AG04450 (cell line): ENCODE results near the gene B3GAT1. TPM values are rescaled to one million over a fixed set of nuclear protein-coding genes. Genes with fewer than 3 reads are reported as not detected.

Experiments used
- CTCF ChIA-PET: fragments of 300-600, 350-600 bp; formaldehyde crosslinking; extraction: SDS; loops from one replicate; lab custom pipeline; 2022; ENCODE audit warnings: antibody characterized with exemption, inconsistent platforms; lab: Charles Lee
- POLR2A ChIA-PET: fragments of 350-600 bp; formaldehyde crosslinking; extraction: SDS; loops from one replicate; lab custom pipeline; 2021; ENCODE audit warnings: antibody characterized with exemption, inconsistent platforms; lab: Yijun Ruan, JAX
- DNase-seq: peaks from one replicate; pipeline ENCODE4 v3.0.0-alpha.2; 2011; ENCODE audit warnings: low read depth, low spot score
- H3K27ac ChIP-seq: one replicate; pipeline ENCODE4 v1.5.1; 2012; ENCODE audit warnings: low read depth, low read length, control low read depth
- H3K27me3 ChIP-seq: one replicate; pipeline ENCODE4 v1.6.0; 2012; ENCODE audit warnings: low read length; ENCODE audit not compliant: control insufficient read depth, insufficient read depth
- H3K4me3 ChIP-seq: 2 replicates; pipeline ENCODE4 v1.5.1; 2011; ENCODE audit warnings: mild to moderate bottlenecking, low read depth, low read length, control low read depth
- H3K9me3 ChIP-seq: 2 replicates; pipeline ENCODE4 v1.5.1; 2012; ENCODE audit warnings: low read length; ENCODE audit not compliant: control insufficient read depth, insufficient read depth
- CTCF ChIP-seq: IDR thresholded peaks from 2 replicates; pipeline ENCODE4 v1.5.1; 2011; ENCODE audit warnings: low read depth, low read length, control low read depth, inconsistent platforms
- polyA plus RNA-seq: library from polyadenylated mRNA; depleted of rRNA; stranded (reverse); fragments of >200 nt; gene quantifications from 2 replicates; pipeline ENCODE4 v1.2.3, GENCODE V29; 2011

The B3GAT1 gene
- polyA plus RNA-seq, 1 experiment: not detected

GRCh38 chr11:134364261-134364660, 47.8 kb downstream of the B3GAT1 start:
- Histone ChIP-seq H3K27me3 (no peaks in the 10 kb centered on the region), H3K4me3 (no peak overlapping the region), H3K27ac (no peak overlapping the region), H3K9me3 (peaks cover 11% of the 10 kb centered on the region)
- no peak for TF ChIP-seq CTCF
- ChIA-PET POLR2A (no interaction called here), CTCF (no interaction called here)
- no peak for DNase-seq

GRCh38 chr11:134363592-134363991, 48.5 kb downstream of the B3GAT1 start:
- no peaks in the 10 kb centered on the region for H3K27me3 ChIP-seq
- H3K9me3 ChIP-seq: peaks cover 8% of the 10 kb centered on the region
- no peak for TF ChIP-seq CTCF
- H3K4me3 ChIP-seq: no peak overlapping the region
- CTCF ChIA-PET: no interaction called here
- POLR2A ChIA-PET: no interaction called here
- no peak for DNase-seq
- no peak overlapping the region for H3K27ac ChIP-seq

GRCh38 chr11:134363161-134363560, 48.9 kb downstream of the B3GAT1 start:
- ChIA-PET POLR2A (no interaction called here), CTCF (no interaction called here)
- no peak for TF ChIP-seq CTCF
- Histone ChIP-seq H3K4me3 (no peak overlapping the region), H3K9me3 (peaks cover 8% of the 10 kb centered on the region; the same call in 1 of the 2 replicates), H3K27me3 (no peaks in the 10 kb centered on the region), H3K27ac (no peak overlapping the region)
- DNase-seq: no peak

GRCh38 chr11:134362192-134362901, 49.7 kb downstream of the B3GAT1 start:
- H3K4me3 ChIP-seq: no peak overlapping the region
- peaks cover 12% of the 10 kb centered on the region; the same call in 1 of the 2 replicates for H3K9me3 ChIP-seq
- no peaks in the 10 kb centered on the region for H3K27me3 ChIP-seq
- POLR2A ChIA-PET: no interaction called here
- CTCF ChIA-PET: no interaction called here
- TF ChIP-seq CTCF: no peak
- H3K27ac ChIP-seq: no peak overlapping the region
- DNase-seq: no peak

GRCh38 chr11:134361661-134362060, 50.4 kb downstream of the B3GAT1 start:
- POLR2A ChIA-PET: no interaction called here
- TF ChIP-seq CTCF: no peak
- H3K27ac ChIP-seq: no peak overlapping the region
- no peak for DNase-seq
- H3K27me3 ChIP-seq: no peaks in the 10 kb centered on the region
- H3K4me3 ChIP-seq: no peak overlapping the region
- CTCF ChIA-PET: no interaction called here
- peaks cover 13% of the 10 kb centered on the region; the same call in 1 of the 2 replicates for H3K9me3 ChIP-seq
